IPS-18a (cell line): ENCODE results near the gene PRPF18.

Source experiments
- H3K27ac ChIP-seq: one replicate; pipeline ENCODE4 v1.5.1; 2013; ENCODE audit warnings: low read length
- H3K27me3 ChIP-seq: one replicate; pipeline ENCODE4 v1.6.1; 2013; ENCODE audit warnings: mild to moderate bottlenecking, low read length; ENCODE audit not compliant: control insufficient read depth, insufficient read depth
- H3K36me3 ChIP-seq: one replicate; pipeline ENCODE4 v1.6.1; 2013; ENCODE audit warnings: low read depth, low read length; ENCODE audit not compliant: control insufficient read depth
- H3K4me1 ChIP-seq: one replicate; pipeline ENCODE4 v1.6.1; 2013; ENCODE audit warnings: low read depth, low read length; ENCODE audit not compliant: control insufficient read depth
- H3K4me3 ChIP-seq: one replicate; pipeline ENCODE4 v1.5.1; 2013; ENCODE audit warnings: low read length
- H3K9ac ChIP-seq: one replicate; pipeline ENCODE4 v1.6.1; 2013; ENCODE audit warnings: mild to moderate bottlenecking, low read length, moderate library complexity
- H3K9me3 ChIP-seq: one replicate; pipeline ENCODE4 v1.6.1; 2013; ENCODE audit warnings: low read depth, low read length; ENCODE audit not compliant: control insufficient read depth

The PRPF18 gene

DNA sequence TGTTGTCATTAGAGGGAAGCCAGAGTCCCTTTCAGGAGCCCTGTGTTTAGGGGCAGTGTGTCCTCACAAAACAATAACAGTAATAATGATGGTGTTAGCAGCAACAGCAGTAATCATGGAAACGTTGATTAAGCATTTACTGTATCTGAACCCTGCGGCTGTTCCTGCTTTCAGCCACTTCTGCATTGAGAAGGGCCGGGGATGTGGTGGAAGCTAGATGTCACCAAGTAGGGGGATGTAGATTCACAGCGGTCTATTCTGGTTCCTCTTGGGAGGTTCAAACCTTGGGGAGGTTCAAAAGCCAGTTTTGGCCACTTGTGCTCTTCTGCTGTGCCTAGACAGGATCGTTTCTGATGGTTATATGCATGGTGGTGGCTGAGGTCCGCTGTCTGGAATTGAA is 44.8 kb downstream of the PRPF18 start:
- Histone ChIP-seq H3K9ac (no peak overlapping the region), H3K9me3 (no peaks in the 10 kb centered on the region), H3K36me3 (no peaks in the 10 kb centered on the region), H3K27me3 (no peaks in the 10 kb centered on the region), H3K4me3 (no peak overlapping the region), H3K4me1 (peaks cover 11% of the 10 kb centered on the region), H3K27ac (no peak overlapping the region)

DNA sequence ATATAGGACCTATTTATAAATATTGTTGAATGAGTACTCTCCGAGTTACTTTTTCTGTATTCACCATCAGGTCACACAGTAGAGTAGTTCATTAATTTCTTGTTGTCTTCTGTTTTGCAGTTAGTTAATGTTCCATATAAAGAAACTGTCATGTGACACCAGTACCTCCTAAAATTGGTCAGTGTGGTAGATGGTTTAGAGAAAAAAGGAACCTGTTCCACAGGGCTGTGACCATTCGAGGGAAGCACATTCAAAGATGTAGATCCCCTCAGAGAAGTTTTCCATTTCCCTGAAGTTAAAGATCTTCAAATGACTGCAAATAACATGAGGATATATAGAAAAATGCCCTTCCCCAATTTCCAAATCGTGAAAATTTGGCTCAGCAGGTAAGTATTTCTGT is 45.7 kb downstream of the PRPF18 start:
- H3K27me3 ChIP-seq, result no peaks in the 10 kb centered on the region
- peaks cover 8% of the 10 kb centered on the region for H3K4me1 ChIP-seq
- no peaks in the 10 kb centered on the region for H3K9me3 ChIP-seq
- H3K36me3 ChIP-seq, result no peaks in the 10 kb centered on the region
- H3K9ac ChIP-seq, result no peak overlapping the region
- no peak overlapping the region for H3K27ac ChIP-seq
- H3K4me3 ChIP-seq, result no peak overlapping the region

DNA sequence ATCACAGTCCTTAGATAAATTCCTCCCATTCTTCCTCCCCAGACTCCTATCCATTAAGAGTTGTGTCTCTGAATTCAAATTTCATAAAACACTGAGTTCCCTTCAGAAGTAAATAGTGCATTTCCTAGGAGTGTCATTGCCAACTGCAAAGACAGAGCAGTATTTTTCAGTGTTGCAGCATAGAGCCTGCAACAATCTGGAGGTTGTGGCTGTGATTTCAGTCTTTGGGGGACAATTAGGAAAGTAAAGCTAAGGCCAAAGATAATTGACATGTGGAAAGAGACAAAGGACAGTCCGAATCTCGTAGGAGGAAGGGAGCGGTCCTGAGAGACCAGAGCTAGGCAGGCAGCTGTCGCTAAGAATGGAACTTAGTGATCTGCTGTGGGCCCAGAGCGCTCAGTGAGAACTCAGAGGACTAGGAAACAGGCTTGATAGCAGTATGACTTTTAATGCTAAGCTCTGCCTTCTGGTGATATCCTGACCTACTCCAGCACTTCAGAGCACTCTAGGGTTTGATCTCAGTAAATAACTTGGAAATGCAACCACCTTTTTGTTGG is 46.2 kb downstream of the PRPF18 start:
- Histone ChIP-seq H3K27me3 (no peaks in the 10 kb centered on the region), H3K9ac (no peak overlapping the region), H3K9me3 (no peaks in the 10 kb centered on the region), H3K4me1 (peaks cover 3% of the 10 kb centered on the region), H3K27ac (no peak overlapping the region), H3K36me3 (no peaks in the 10 kb centered on the region), H3K4me3 (no peak overlapping the region)

DNA sequence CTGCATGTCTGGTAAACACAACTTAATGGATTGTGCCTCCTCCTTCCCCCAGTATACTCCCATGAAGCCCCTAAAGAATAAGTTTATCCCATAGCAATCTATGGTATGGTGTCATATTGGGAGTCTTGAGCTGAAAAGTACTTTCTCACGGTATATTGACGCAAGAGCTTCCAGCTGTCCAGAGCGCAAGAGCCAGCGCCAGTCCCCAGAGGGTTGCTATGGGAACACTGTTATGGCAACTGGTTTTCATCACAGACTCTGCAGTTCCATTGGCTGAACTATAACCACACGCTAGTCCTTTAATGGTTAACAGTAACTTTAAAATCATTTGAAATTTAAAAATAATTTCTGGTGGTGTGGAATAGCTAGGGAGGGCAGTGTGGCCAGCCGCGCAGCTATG is 46.9 kb downstream of the PRPF18 start:
- Histone ChIP-seq H3K27me3 (no peaks in the 10 kb centered on the region), H3K4me3 (no peak overlapping the region), H3K27ac (no peak overlapping the region), H3K9ac (no peak overlapping the region), H3K4me1 (no peaks in the 10 kb centered on the region), H3K9me3 (no peaks in the 10 kb centered on the region), H3K36me3 (no peaks in the 10 kb centered on the region)

DNA sequence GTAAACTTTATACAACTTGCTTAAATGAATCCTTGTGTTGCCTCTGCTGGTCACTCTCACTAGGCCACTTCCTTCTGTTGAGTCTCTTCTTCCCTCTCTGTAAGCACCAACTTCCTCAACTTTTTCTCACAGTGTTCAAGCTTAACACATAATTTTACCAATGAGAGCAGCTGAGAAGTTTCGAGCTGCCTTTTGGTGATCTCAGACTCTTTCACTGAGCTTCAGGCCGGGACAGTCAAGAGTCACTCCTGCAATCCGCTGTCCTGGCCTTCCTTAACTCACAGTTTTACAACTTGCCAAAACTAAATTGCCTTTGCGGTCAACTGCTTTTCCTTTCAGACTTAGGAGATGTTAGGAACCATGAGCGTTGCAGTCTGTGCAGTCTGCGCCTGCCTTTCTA is 47.4 kb downstream of the PRPF18 start:
- no peaks in the 10 kb centered on the region for H3K9me3 ChIP-seq
- H3K4me1 ChIP-seq, result no peaks in the 10 kb centered on the region
- no peak overlapping the region for H3K27ac ChIP-seq
- no peaks in the 10 kb centered on the region for H3K27me3 ChIP-seq
- no peak overlapping the region for H3K4me3 ChIP-seq
- no peaks in the 10 kb centered on the region for H3K36me3 ChIP-seq
- no peak overlapping the region for H3K9ac ChIP-seq

DNA sequence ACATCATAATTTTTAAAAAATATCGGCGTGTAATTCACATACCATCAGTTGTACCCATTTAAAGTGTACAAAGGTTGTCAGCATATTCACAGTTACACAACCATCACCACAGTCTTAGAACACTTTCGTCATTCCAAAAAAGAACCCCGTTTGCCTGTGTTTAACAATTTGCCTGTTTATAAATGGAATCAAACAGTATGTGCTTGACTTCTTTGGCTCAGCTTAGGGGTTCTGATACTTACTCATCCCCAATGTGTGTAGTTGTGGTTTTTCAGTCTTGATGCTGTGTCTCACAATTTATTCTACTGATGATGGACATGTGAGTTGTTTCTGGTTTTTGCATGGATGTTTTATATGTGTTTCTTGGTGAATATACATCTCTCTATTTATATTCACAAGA is 50.0 kb downstream of the PRPF18 start:
- no peaks in the 10 kb centered on the region for H3K27me3 ChIP-seq

DNA sequence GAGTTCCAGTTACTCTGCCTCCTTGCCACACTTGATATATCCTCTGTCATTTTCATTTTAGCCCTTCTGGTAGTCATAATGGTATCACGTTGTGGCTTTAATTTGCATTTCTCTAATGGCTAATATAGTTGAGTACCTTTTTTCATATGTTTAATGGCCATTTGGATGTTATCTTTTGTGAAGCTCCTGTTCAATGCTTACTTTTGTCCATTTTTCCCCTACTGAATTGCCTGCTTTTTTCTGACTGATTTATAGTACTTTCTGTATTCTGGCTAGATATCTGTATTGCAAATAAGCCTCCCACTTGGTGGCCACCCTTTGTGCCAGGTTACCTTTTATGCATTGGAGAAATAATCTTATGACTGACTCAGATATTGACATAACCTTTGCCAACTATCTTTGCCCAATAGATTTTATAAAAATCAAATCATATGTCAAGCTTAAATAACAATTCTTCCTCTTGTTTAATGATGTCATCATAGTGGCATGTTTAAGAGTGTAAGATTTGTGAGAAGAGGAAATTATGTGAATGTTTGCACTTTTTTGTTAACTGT is 50.6 kb downstream of the PRPF18 start:
- H3K4me3 ChIP-seq, result no peak overlapping the region
- H3K36me3 ChIP-seq, result no peaks in the 10 kb centered on the region

More for the DNA sequence above, 50.0 kb downstream of the PRPF18 start:
- Histone ChIP-seq H3K27ac (no peak overlapping the region), H3K9me3 (peaks cover under 1% of the 10 kb centered on the region), H3K4me1 (no peaks in the 10 kb centered on the region), H3K4me3 (no peak overlapping the region), H3K9ac (no peak overlapping the region), H3K36me3 (no peaks in the 10 kb centered on the region)

DNA sequence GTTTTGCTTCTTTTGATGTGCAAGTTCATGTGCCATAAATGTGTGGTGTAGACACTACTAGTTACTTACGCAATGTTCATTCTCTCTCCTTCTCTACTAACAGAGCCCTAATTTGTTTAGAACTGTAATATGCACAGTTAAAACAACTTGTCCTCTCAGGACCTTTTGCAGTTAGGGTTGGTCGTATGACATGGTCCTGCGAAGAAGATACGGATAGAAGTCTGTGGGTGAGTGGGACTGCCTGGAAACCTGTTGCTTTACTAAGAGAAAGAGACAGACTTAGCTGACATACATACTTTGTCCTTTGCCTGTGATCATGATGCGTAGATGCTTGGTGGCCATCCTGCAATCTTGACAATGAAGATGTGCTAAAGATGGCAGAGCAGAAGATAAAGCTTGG is 51.1 kb downstream of the PRPF18 start:
- H3K27ac ChIP-seq, result no peak overlapping the region
- no peak overlapping the region for H3K4me3 ChIP-seq
- H3K9ac ChIP-seq, result no peak overlapping the region
- H3K4me1 ChIP-seq, result no peaks in the 10 kb centered on the region
- no peaks in the 10 kb centered on the region for H3K36me3 ChIP-seq
- H3K27me3 ChIP-seq, result no peaks in the 10 kb centered on the region
- peaks cover 4% of the 10 kb centered on the region for H3K9me3 ChIP-seq

More for the DNA sequence above, 50.6 kb downstream of the PRPF18 start:
- Histone ChIP-seq H3K9ac (no peak overlapping the region), H3K27ac (no peak overlapping the region), H3K27me3 (no peaks in the 10 kb centered on the region), H3K9me3 (peaks cover 4% of the 10 kb centered on the region), H3K4me1 (no peaks in the 10 kb centered on the region)

DNA sequence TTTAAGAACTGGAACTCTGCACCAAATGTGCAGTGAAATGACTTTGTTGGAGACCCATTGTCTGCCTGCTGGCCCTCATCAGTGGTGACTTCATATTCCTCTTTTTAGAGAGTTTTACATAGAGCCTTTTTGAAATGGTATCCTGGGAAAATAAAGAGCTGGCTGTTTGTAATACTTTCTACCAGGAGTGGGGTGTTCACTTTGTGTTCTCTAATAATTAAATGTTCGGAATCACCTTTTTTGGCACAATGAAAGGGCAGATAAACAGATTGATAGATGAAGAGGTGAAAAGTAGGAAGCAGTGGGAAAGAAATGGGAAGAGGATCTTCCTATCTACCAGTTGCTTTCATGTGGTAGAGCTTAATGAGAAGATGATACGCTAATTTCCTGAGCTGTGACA is 55.5 kb downstream of the PRPF18 start:
- Histone ChIP-seq H3K27ac (no peak overlapping the region), H3K36me3 (peaks cover 16% of the 10 kb centered on the region), H3K4me1 (no peaks in the 10 kb centered on the region), H3K4me3 (no peak overlapping the region), H3K9ac (no peak overlapping the region), H3K9me3 (peaks cover 4% of the 10 kb centered on the region), H3K27me3 (no peaks in the 10 kb centered on the region)

DNA sequence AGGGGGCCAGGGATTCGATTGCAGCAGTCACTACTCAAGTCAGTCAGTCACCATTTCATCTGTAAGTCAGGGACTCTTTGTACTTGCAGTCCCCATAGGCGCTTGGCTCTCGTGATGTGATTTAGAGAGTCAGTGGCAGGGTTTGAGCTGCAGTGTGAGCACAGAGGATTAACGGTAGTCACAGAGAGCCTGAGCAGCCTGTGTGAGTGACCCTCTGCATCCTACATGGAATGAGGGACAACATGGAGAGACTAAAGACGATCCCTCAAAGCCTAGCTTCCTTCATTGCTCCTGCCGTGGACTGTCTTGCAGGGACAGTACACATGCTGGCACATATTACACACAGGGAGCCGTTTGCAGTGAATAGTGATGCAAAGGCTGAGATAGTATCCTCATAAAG is 56.3 kb downstream of the PRPF18 start:
- Histone ChIP-seq H3K36me3 (peaks cover 18% of the 10 kb centered on the region), H3K4me1 (no peaks in the 10 kb centered on the region), H3K27me3 (no peaks in the 10 kb centered on the region), H3K9ac (no peak overlapping the region), H3K9me3 (peaks cover 4% of the 10 kb centered on the region), H3K27ac (no peak overlapping the region), H3K4me3 (no peak overlapping the region)

DNA sequence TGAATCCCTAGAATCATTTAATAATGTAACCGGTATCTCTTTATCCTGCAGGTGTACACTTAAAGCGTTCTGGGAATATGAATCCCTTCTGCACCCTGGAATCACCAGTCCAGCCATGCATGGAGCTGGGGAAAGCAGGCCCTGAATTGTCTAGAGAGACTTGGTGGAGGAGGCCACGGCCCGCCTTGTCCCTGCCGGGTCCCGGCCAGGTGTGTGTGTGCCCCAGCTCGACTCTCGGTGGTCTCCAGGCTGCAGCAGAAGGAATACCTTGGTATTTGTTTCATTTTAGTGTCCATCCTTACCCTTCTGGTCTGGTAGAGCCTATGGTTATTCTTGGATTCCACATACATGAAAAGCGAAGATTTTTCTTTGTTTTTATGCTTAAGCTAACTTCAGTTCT is 58.1 kb downstream of the PRPF18 start:
- Histone ChIP-seq H3K9me3 (peaks cover 4% of the 10 kb centered on the region), H3K9ac (no peak overlapping the region), H3K27ac (no peak overlapping the region), H3K36me3 (peaks cover 31% of the 10 kb centered on the region), H3K4me3 (no peak overlapping the region), H3K4me1 (no peaks in the 10 kb centered on the region), H3K27me3 (no peaks in the 10 kb centered on the region)

DNA sequence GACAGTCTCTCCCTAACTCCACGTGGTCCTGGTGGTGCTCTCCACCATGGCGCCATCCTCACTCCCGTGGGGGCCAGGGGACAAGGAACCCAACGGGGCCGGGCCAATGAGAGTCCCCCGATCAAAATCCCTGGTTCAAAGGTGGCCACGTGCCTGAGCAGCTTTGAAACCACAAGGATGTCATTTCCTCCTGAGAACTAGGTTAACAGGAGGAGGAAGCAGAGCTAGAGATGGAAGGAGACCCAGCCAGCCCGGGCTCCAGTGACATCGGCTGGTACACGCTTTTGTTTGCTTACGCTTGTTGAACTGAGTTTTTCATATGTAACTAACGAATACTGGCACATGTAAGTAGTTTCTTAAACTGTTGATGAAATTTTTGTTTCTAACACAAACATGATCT is 61.7 kb downstream of the PRPF18 start:
- H3K36me3 ChIP-seq, result peaks cover 50% of the 10 kb centered on the region
- no peaks in the 10 kb centered on the region for H3K9me3 ChIP-seq
- no peak overlapping the region for H3K4me3 ChIP-seq
- H3K27ac ChIP-seq, result no peak overlapping the region
- no peaks in the 10 kb centered on the region for H3K4me1 ChIP-seq
- H3K9ac ChIP-seq, result no peak overlapping the region
- H3K27me3 ChIP-seq, result no peaks in the 10 kb centered on the region
